OCI-LY1 (cell line): ENCODE measurements around the gene RAD54L2.

Experiments used
- H2AFZ ChIP-seq: fragments of 200-600 bp; sonication (generic), shearing (Covaris generic); 2 replicates; pipeline ENCODE4 v1.6.0; 2014; ENCODE audit warnings: antibody characterized with exemption, mild to moderate bottlenecking, low read length
- H3F3A ChIP-seq: fragments of 200-600 bp; sonication (generic), shearing (Covaris generic); 2 replicates; pipeline ENCODE4 v1.6.0; 2014; ENCODE audit warnings: mild to moderate bottlenecking, antibody characterized with exemption, low read length, moderate library complexity; ENCODE audit not compliant: insufficient read depth
- H3K27ac ChIP-seq: fragments of 200-600 bp; sonication (generic); 2 replicates; pipeline ENCODE4 v1.5.1; 2014; ENCODE audit warnings: low read length, mixed run types, mild to moderate bottlenecking, low read depth; ENCODE audit not compliant: poor library complexity, severe bottlenecking
- H3K27me3 ChIP-seq: fragments of 200-600 bp; sonication (generic); 2 replicates; pipeline ENCODE4 v1.6.0; 2014; ENCODE audit warnings: antibody characterized with exemption, mild to moderate bottlenecking, low read length, moderate library complexity; ENCODE audit not compliant: insufficient read depth
- H3K36me3 ChIP-seq: fragments of 200-600 bp; sonication (generic); 2 replicates; pipeline ENCODE4 v1.6.1; 2014; ENCODE audit warnings: mild to moderate bottlenecking, antibody characterized with exemption, low read length, moderate library complexity, mixed read lengths; ENCODE audit not compliant: insufficient read depth
- H3K4me1 ChIP-seq: fragments of 200-600 bp; sonication (generic); 2 replicates; pipeline ENCODE4 v1.5.1; 2014; ENCODE audit warnings: mild to moderate bottlenecking, low read length, moderate library complexity; ENCODE audit not compliant: insufficient read depth, severe bottlenecking
- H3K4me2 ChIP-seq: fragments of 200-600 bp; sonication (generic), shearing (Covaris generic); 2 replicates; pipeline ENCODE4 v1.6.1; 2014; ENCODE audit warnings: low read length
- H3K4me3 ChIP-seq: fragments of 200-600 bp; sonication (generic); 2 replicates; pipeline ENCODE4 v1.5.1; 2014; ENCODE audit warnings: low read length, low read depth, mild to moderate bottlenecking, mixed read lengths; ENCODE audit not compliant: poor library complexity, severe bottlenecking
- H3K79me2 ChIP-seq: fragments of 200-600 bp; shearing (Covaris generic); 2 replicates; pipeline ENCODE4 v1.6.1; 2016; ENCODE audit warnings: mixed run types, low read length, mixed read lengths; ENCODE audit not compliant: insufficient read depth
- H3K9ac ChIP-seq: fragments of 200-600 bp; sonication (generic), shearing (Covaris generic); 2 replicates; pipeline ENCODE4 v1.6.1; 2014; ENCODE audit warnings: mild to moderate bottlenecking, low read length, mixed read lengths
- H3K9me2 ChIP-seq: fragments of 200-600 bp; sonication (generic), shearing (Covaris generic); 2 replicates; pipeline ENCODE4 v1.6.1; 2014; ENCODE audit warnings: low read depth, mild to moderate bottlenecking, low read length, mixed read lengths
- H3K9me3 ChIP-seq: fragments of 200-600 bp; shearing (Covaris generic); 2 replicates; pipeline ENCODE4 v1.6.1; 2014; ENCODE audit warnings: low read length, mixed read lengths
- H4K20me1 ChIP-seq: fragments of 200-600 bp; sonication (generic), shearing (Covaris generic); 2 replicates; pipeline ENCODE4 v1.6.0; 2016; ENCODE audit warnings: mild to moderate bottlenecking, low read length; ENCODE audit not compliant: insufficient read depth
- CTCF ChIP-seq: fragments of 200-600 bp; sonication (generic), shearing (Covaris generic); IDR thresholded peaks from 2 replicates; pipeline ENCODE4 v1.5.1; 2017; ENCODE audit warnings: mild to moderate bottlenecking, antibody characterized with exemption, low read length, moderate library complexity, mixed read lengths
- EZH2 ChIP-seq: fragments of 200-600 bp; sonication (generic), shearing (Covaris generic); IDR thresholded peaks from 2 replicates; pipeline ENCODE4 v1.8.0; 2017; ENCODE audit warnings: borderline replicate concordance, mixed run types, mild to moderate bottlenecking, antibody characterized with exemption, low read length, moderate library complexity, mixed read lengths

RAD54L2 gene

DNA sequence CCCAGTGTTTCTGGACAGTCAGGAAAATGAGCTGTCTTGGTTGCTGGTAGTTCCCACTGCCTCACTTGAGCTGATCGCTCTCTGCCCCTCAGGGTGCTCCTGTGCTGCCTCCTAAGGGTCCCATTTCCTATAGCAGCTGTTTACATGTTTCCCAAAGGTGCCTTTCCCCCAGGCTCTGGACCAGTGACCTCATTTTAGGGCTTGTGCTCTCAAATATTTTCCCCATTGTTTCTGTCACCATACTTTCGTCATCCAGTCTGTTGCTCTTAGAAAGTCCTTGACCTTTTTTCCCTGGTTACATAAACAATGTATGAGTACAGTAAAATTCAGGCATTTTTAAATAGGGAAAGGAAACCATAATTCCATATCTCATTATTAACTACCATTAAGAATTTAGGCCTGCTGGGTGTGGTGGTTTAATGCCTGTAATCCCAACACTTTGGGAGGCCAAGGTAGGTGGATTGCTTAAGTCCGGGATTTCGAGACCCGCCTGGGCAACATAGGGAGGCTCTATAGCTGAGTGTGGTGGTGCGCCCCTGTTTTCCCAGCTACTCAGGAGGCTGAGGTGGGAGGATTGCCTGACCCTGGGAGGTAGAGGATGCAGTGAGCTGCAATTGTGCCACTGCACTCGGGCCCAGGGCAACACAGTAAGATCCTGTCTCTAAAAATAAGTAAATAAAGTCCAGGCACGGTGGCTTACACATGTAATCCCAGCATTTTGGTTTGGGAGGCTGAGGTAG, 11.7 kb downstream of the RAD54L2 start:
- H3K9ac ChIP-seq: no peak overlapping the region
- H3K4me2 ChIP-seq: no peak overlapping the region

GRCh38 chr3:51557993-51558392, 19.5 kb downstream of the RAD54L2 start:
- H3K79me2 ChIP-seq: no peaks in the 10 kb centered on the region
- H4K20me1 ChIP-seq: no peaks in the 10 kb centered on the region
- TF ChIP-seq EZH2 (no peak), CTCF (no peak)
- no peaks in the 10 kb centered on the region for H3K4me1 ChIP-seq
- H3K9ac ChIP-seq: no peak overlapping the region
- no peaks in the 10 kb centered on the region for H3K9me2 ChIP-seq
- H3K27me3 ChIP-seq: no peaks in the 10 kb centered on the region
- peaks cover 8% of the 10 kb centered on the region; the same call in 1 of the 2 replicates for H3K36me3 ChIP-seq
- H3F3A ChIP-seq: no peaks in the 10 kb centered on the region
- no peak overlapping the region for H3K4me3 ChIP-seq
- no peak overlapping the region for H3K4me2 ChIP-seq
- no peaks in the 10 kb centered on the region for H3K9me3 ChIP-seq
- no peak overlapping the region for H2AFZ ChIP-seq
- no peak overlapping the region for H3K27ac ChIP-seq

More for the DNA sequence above, 11.7 kb downstream of the RAD54L2 start:
- Histone ChIP-seq H3K4me3 (no peak overlapping the region), H3K79me2 (no peaks in the 10 kb centered on the region), H3K4me1 (no peaks in the 10 kb centered on the region), H3K36me3 (peaks cover 18% of the 10 kb centered on the region; the same call in 1 of the 2 replicates), H3K9me3 (no peaks in the 10 kb centered on the region), H4K20me1 (no peaks in the 10 kb centered on the region), H3K27ac (no peak overlapping the region), H3K9me2 (no peaks in the 10 kb centered on the region), H3K27me3 (no peaks in the 10 kb centered on the region), H2AFZ (no peak overlapping the region), H3F3A (no peaks in the 10 kb centered on the region)
- TF ChIP-seq EZH2 (no peak), CTCF (no peak)

DNA sequence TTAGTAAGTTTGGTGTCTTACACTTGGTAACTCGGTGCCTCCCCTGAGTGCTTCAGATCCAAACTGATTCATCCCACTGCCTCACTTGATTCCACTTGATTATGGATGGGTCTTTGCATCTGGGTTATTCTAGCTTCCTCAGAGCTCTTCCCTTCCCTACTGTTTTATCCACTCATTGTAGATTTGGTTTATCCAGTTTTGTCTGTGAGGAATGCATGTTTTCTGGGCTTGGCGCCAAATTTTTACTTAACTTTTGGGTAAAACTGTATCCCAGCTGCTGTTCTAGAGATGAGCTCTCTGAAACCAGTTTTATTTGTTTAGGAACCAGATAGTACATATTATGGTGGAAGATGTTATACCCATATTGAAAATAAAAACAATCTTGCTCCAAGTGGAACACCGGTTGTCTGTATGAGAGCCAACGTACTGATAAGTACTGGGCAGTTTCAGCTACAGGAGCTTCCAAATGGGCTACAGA, 20.9 kb downstream of the RAD54L2 start:
- no peak overlapping the region for H3K4me2 ChIP-seq
- no peaks in the 10 kb centered on the region for H3K79me2 ChIP-seq
- H3K9me2 ChIP-seq: no peaks in the 10 kb centered on the region

More for the DNA sequence above, 20.9 kb downstream of the RAD54L2 start:
- H3K27me3 ChIP-seq: no peaks in the 10 kb centered on the region
- H3K4me3 ChIP-seq: no peak overlapping the region
- H3K27ac ChIP-seq: no peak overlapping the region
- H4K20me1 ChIP-seq: no peaks in the 10 kb centered on the region
- no peak overlapping the region for H2AFZ ChIP-seq
- H3K9ac ChIP-seq: no peak overlapping the region
- no peak for TF ChIP-seq EZH2
- TF ChIP-seq CTCF: no peak
- H3K4me1 ChIP-seq: no peaks in the 10 kb centered on the region
- no peaks in the 10 kb centered on the region for H3K9me3 ChIP-seq
- peaks cover 3% of the 10 kb centered on the region; the same call in 1 of the 2 replicates for H3K36me3 ChIP-seq
- no peaks in the 10 kb centered on the region for H3F3A ChIP-seq
